GM21717 (cell line): Measurements from ENCODE around the gene MED12.
A peak's percentile ranks its signal among the peaks of the same experiment; 100 is the strongest.
"Not testable (repeated sequence)": the region's sequence is repeated elsewhere in the genome, so short reads cannot be mapped to it uniquely, and the experiment has no call there.

Experiments used
- ATAC-seq: cut with Tn5 transposase; IDR thresholded peaks from one replicate; pipeline ENCODE4 v1.9.1; 2021; ENCODE audit warnings: mild to moderate bottlenecking, moderate library complexity; ENCODE audit not compliant: unreplicated experiment

Gene MED12

DNA sequence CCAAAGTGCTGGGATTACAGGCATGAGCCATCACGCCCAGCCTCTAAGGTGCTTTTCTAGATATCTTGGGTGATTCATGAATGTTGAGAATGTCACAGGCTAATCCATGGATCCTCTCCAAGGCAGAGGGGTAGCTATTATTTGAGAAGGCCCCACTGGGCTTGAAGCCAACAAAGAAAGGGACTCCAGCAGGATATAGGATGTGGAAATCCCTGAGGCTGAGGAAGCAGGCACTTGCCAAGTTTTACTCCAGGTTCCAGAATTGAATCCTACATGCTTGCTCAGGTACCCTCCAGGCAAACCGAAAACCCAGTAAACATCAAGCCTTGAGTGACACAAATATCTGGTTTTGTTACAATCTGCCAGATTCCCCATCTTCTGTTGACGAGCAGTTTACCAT is 42.1 kb downstream of the MED12 start:
- no peak for ATAC-seq

- no peak for ATAC-seq
Measured at GRCh38 chrX:71162981-71163380, 44.6 kb downstream of the MED12 start.

DNA sequence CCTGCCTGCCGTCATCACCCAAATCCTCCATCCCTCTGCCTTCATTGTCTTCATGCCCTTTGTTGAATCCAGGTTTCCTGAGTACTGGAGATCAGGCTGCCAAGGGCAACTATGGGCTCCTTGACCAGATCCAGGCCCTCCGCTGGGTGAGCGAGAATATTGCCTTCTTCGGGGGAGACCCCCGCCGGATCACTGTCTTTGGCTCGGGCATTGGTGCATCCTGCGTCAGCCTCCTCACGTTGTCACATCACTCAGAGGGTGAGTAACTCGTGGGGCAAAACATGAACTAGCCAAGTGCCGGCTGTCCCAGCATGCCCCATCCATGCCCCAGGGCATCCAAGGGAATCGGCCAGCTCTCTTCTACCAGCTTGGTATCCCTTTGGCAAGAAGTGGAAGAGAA is 45.7 kb downstream of the MED12 start:
- ATAC-seq = no peak

GRCh38 chrX:71166461-71166860 is 48.1 kb downstream of the MED12 start:
- no peak for ATAC-seq

GRCh38 chrX:71167031-71167781 is 48.8 kb downstream of the MED12 start:
- ATAC-seq = no peak

DNA sequence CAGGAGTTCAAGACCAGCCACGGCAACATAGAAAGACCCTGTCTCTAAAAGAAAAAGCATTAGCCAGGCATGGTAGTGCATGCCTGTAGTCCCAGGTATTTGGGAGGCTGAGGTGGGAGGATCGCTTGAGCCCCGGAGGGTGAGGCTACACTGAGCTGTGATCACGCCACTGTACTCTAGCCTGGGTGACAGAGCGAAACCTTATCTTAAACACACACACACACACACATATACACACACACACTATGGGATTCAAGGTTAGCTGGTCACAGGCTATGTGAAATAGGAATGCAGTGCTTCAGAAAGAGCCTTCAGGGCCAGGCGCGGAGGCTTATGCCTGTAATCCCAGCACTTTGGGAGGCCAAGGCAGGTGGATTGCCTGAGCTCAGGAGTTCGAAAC is 49.7 kb downstream of the MED12 start:
- ATAC-seq = no peak

GRCh38 chrX:71169586-71169985 is 51.2 kb downstream of the MED12 start:
- no peak for ATAC-seq

GRCh38 chrX:71170660-71171059 is 52.3 kb downstream of the MED12 start:
- no peak for ATAC-seq

GRCh38 chrX:71171110-71171801 is 52.9 kb downstream of the MED12 start:
- ATAC-seq = no peak

- ATAC-seq = no peak
Measured at GRCh38 chrX:71173440-71173839, 55.0 kb downstream of the MED12 start.

GRCh38 chrX:71174795-71175194 is 56.4 kb downstream of the MED12 start:
- ATAC-seq = no peak

GRCh38 chrX:71175531-71175930 is 57.1 kb downstream of the MED12 start:
- ATAC-seq = no peak

DNA sequence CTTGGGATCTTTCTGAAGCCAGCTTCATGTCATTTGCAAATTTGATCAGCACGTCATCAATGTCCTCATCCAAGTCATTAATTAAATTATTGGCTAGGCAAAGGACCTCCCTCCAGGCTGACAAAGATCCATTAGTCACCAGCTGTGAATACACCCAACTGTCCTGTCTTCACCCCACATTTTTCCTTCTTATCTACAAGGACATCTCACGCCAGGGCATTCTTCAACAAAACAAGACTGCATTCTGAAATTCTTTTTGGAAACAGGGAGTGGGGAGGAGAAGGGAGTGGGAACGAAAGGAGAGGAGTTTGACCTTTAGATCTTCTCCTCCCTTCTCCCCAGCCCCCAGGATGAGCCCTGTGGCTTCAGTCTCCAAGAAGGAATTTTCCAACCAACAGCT is 58.9 kb downstream of the MED12 start:
- ATAC-seq = no peak

GRCh38 chrX:71178908-71179307 is 60.5 kb downstream of the MED12 start:
- no peak for ATAC-seq

GRCh38 chrX:71180579-71181265 is 62.3 kb downstream of the MED12 start:
- not testable (repeated sequence) for ATAC-seq

- ATAC-seq = peak; percentile 41
Measured at GRCh38 chrX:71181558-71181909, 63.1 kb downstream of the MED12 start.

DNA sequence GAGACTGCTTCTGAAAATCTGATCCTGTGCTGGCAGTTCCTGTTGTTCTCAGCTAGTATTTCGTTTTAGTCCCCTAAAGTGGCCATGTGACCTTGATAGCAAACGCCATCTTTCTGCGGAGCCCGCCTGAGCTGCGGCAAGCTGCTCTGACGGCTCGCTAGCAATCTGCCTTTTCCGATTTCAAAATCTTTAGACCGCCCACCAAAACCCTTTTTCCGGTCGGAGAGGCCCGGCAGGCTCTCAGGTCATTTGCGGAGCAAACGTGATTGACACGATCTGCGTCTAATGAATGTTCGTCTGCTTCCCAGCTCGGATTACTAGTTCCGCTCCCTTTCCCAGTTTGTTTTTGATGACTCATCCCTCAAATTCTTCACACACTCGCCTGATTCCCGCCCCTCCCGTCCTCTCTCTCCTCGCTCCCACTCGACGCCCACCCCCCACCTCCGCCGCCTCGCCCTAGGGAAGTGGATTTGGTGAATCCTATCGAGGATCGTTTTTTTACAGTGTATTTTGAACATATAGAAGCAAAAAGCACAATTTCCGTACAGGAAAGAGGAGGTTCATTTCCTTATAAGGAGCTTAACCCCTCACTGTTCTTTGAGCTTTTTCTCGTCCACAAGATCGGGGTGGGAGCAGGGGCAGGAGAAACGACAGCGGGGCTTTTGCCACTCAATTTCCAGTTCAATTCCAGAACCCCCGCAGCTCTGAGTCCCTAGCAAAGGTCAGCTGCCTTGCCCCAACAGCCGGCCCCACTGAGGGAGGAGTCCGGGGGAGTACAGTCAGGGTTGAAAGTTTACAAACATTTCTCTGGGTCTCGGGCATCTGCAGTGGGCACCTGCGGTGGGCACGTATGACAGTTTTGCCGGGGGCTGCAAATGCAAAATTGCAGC is 63.8 kb downstream of the MED12 start:
- ATAC-seq = peak; percentile 88

DNA sequence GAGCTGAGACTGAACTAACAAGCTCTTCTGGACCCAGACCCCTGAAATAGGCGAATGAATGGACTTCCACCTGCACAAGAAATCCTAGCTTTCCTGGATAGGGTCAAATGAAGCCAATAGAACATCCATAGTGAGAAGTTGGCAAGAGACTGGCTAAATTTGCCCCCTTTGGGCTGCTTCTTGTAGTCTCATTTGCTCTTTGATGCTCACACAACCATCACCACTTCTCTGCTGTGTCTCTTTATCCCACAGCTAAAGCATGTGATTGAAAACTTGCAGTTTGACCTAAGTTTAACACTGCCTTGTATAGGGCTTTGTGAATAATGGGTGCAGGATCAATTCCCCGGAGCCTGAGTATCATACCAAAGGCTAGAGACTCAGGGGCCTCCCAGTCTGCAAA is 64.5 kb downstream of the MED12 start:
- ATAC-seq = no peak

DNA sequence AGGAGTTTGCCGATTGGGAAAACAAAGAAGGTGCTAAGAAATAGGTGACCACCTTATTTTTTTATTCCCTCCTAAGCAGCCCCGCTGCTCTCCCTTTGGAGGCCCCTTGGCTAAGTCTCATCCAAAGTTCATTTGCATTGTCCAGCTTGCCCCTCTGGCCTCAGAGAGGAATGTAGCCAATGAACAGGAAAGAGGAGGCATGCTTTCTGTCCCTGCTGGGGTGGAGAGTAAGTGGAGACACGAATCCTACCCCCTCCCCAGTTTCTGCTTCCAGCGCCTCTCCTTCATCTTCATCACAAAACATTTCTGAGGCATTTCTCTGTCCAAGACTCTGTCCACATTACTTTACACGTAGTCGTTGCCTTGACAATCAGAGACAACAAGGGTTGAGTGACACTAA is 64.9 kb downstream of the MED12 start:
- no peak for ATAC-seq

- ATAC-seq = no peak
Measured at GRCh38 chrX:71184092-71184491, 65.7 kb downstream of the MED12 start.
